Ishikawa (cell line): ENCODE results near the gene CCDC169.

ENCODE experiments used
- EGR1 ChIP-seq: IDR thresholded peaks from 2 replicates; pipeline ENCODE4 v1.6.1; 2012
- RAD21 ChIP-seq: IDR thresholded peaks from 2 replicates; pipeline ENCODE4 v1.6.1; 2012; ENCODE audit warnings: low read depth
- REST ChIP-seq: IDR thresholded peaks from 2 replicates; pipeline ENCODE4 v1.6.1; 2012; ENCODE audit warnings: low read depth, mild to moderate bottlenecking

- TF ChIP-seq RAD21: no peak
- TF ChIP-seq EGR1: no peak
- TF ChIP-seq REST: no peak
Observed at GRCh38 chr13:36251017-36251416, 46.6 kb downstream of the CCDC169 start.
